K562 (cell line): ENCODE data around the gene KCNH2. TPM values are rescaled to one million over a fixed set of nuclear protein-coding genes. Genes with fewer than 3 reads are reported as not detected.

Experiments used
- BCOR ChIP-seq: fragments of 450-650 bp; IDR thresholded peaks from 2 replicates; pipeline ENCODE4 v1.6.1; 2016
- MTA2 ChIP-seq: fragments of 450-650 bp; IDR thresholded peaks from 2 replicates; pipeline ENCODE4 v1.6.1; 2016; ENCODE audit warnings: low read depth
- ZBTB7A ChIP-seq: IDR thresholded peaks from 2 replicates; pipeline ENCODE4 v1.6.1; 2011; ENCODE audit warnings: low read depth, mild to moderate bottlenecking, low read length, moderate library complexity, borderline replicate concordance; ENCODE audit not compliant: control insufficient read depth
- ZNF324 ChIP-seq: fragments of 250-450 bp; sonication (Bioruptor Pico); IDR thresholded peaks from 2 replicates; pipeline ENCODE4 v1.4.0; 2020; ENCODE audit warnings: mild to moderate bottlenecking
- polyA plus RNA-seq, 8 experiments: library from polyadenylated mRNA; depleted of rRNA in 4 of 8; stranded (reverse) in 5 of 8; unstranded in 3 of 8; fragments of >200 nt; fragmentation: Nextera tagmentation in 2 of 8; fragmentation: Illumina TruSeq in 1 of 8; extraction: Ambion mirVana in 2 of 8; extraction: Trizol in 1 of 8; gene quantifications; 2 replicates each; pipeline versions ENCODE4 v1.2.1 to v1.2.3, GENCODE V29; 2011 to 2014; ENCODE audit warnings: inconsistent platforms in 1 of 8, missing spikeins in 1 of 8
- total RNA-seq, 7 experiments: library from RNA; depleted of rRNA in 6 of 7; stranded (reverse); fragments of >200 nt in 6 of 7; fragmentation: Illumina TruSeq in 2 of 7; extraction: Trizol in 2 of 7; gene quantifications; 2 replicates each; pipeline versions ENCODE4 v1.2.1 to v1.2.3, GENCODE V29; 2011 to 2021; ENCODE audit warnings: low replicate concordance in 1 of 7
- TF ChIP-seq, protein P1 (sequence below), 3 experiments: fragments of 200-800 bp in 1 of 3; sonication (Bioruptor generic) in 1 of 3; sonication (generic) in 1 of 3; formaldehyde crosslinking in 1 of 3; IDR thresholded peaks; 2 replicates each; pipeline versions ENCODE4 v1.6.1 to v1.8.0; 2016 to 2022; ENCODE audit warnings: mild to moderate bottlenecking in 2 of 3, missing compliant biosample characterization in 2 of 3, missing genetic modification characterization in 2 of 3, missing genetic modification reagents in 1 of 3
- TF ChIP-seq, protein P2 (sequence below): fragments of 450-650 bp; formaldehyde crosslinking; IDR thresholded peaks from 2 replicates; pipeline ENCODE4 v1.4.0; 2020; ENCODE audit warnings: mild to moderate bottlenecking, mixed read lengths

Gene KCNH2
- total and polyA plus RNA-seq, 9 of the 15 experiments (the other 6 are each of a cell fraction or from before 2014, with no cell fraction given) = 18.1 to 368 (median 218) TPM

DNA sequence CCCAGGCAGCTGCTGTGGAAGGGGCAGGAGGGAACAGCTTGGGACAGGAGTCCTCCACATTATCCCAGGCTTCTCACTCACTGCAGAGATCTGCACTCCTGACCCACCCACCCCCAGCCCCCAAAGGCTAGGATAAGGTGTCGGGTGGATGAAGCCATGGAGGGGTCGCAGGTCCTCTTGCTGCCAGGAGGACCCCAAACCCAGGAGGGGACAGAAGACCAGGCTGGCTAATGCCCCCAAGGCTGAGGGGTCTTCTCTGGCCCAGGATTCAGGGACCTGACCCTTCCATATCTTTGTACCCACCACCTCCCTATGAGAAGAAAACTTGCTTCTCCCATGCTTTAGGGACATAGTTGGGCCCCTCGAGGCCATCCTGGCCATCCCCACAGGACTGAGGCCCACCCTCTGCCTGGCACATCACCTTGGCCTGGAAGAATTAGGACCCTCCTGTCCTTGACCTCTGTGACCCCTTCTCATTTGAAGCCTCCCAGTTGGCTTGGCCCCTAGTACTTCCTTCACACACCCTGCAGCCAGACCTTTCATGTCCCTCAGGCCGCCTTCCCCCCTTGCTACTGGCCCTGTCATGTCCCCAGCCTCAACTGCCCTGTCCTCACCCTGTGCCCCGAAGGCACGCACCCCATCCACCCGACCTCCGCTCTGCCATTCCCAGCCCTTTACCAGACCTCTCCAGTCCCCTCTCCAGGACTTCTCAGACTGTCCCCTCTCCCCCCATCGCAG, 21.6 kb downstream of the KCNH2 start (continued):
- TF ChIP-seq, protein P1, sequence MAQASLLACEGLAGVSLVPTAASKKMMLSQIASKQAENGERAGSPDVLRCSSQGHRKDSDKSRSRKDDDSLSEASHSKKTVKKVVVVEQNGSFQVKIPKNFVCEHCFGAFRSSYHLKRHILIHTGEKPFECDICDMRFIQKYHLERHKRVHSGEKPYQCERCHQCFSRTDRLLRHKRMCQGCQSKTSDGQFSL (CRISPR knock-in tag; IDR thresholded peaks at IDR 0.05) = no peak
- TF ChIP-seq, protein P1 (tag; IDR thresholded peaks at IDR 0.05) = 0 out of 4 replicates have a peak, but pooled peaks of 1 of the 2 experiments have one; percentile 59
- TF ChIP-seq ZNF324 (CRISPR knock-in tag) (no peak), MTA2 (no peak), BCOR (no peak), ZBTB7A (peak; percentile 48)
- TF ChIP-seq, protein P2, sequence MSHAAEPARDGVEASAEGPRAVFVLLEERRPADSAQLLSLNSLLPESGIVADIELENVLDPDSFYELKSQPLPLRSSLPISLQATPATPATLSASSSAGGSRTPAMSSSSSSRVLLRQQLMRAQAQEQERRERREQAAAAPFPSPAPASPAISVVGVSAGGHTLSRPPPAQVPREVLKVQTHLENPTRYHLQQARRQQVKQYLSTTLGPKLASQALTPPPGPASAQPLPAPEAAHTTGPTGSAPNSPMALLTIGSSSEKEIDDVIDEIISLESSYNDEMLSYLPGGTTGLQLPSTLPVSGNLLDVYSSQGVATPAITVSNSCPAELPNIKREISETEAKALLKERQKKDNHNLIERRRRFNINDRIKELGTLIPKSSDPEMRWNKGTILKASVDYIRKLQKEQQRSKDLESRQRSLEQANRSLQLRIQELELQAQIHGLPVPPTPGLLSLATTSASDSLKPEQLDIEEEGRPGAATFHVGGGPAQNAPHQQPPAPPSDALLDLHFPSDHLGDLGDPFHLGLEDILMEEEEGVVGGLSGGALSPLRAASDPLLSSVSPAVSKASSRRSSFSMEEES = no peak
